PFSK-1 (cell line): ENCODE measurements around the gene EDEM1.

Experiments used
- FOXP2 ChIP-seq: optimal IDR thresholded peaks from 2 replicates; pipeline ENCODE3; 2011; ENCODE audit warnings: borderline replicate concordance, control low read depth, inconsistent platforms; ENCODE audit not compliant: insufficient read depth; ENCODE audit errors: extremely low read length, extremely low read depth
- POLR2AphosphoS5 ChIP-seq: IDR thresholded peaks from 2 replicates; pipeline ENCODE4 v1.6.1; 2012; ENCODE audit warnings: low read depth, mild to moderate bottlenecking, control low read depth, low read length, moderate library complexity
- REST ChIP-seq, 2 experiments: IDR thresholded peaks; 2 replicates each; pipeline versions ENCODE4 v1.6.1 to v1.8.0; 2011 to 2012; ENCODE audit warnings: low read depth in 2 of 2, low read length in 2 of 2, control low read depth in 1 of 2, inconsistent platforms in 1 of 2, mild to moderate bottlenecking in 1 of 2, moderate library complexity in 1 of 2; ENCODE audit not compliant: insufficient read depth in 1 of 2
- SIN3A ChIP-seq: IDR thresholded peaks from 2 replicates; pipeline ENCODE4 v1.6.1; 2012; ENCODE audit warnings: mild to moderate bottlenecking, low read length, moderate library complexity, borderline replicate concordance; ENCODE audit not compliant: insufficient read depth
- TAF1 ChIP-seq: IDR thresholded peaks from 2 replicates; pipeline ENCODE4 v1.6.1; 2012; ENCODE audit warnings: low read length, control low read depth, borderline replicate concordance; ENCODE audit not compliant: insufficient read depth

GRCh38 chr3:5153074-5153473, 34.4 kb upstream of the EDEM1 start:
- TF ChIP-seq POLR2AphosphoS5 (no peak), TAF1 (no peak), REST (IDR thresholded peaks at IDR 0.05; ENCODE audit: insufficient read depth in 1 of 2, low read depth in 2 of 2, low read length in 2 of 2) (no peak), SIN3A (no peak), FOXP2 (no peak)
